Measurements from ENCODE around the gene CHMP6. TPM values are rescaled to one million over a fixed set of nuclear protein-coding genes. Genes with fewer than 3 reads are reported as not detected.

CHMP6 gene
- total and polyA plus RNA-seq, 5 donors, result 18.4 to 24.6 (median 20.4) TPM

DNA sequence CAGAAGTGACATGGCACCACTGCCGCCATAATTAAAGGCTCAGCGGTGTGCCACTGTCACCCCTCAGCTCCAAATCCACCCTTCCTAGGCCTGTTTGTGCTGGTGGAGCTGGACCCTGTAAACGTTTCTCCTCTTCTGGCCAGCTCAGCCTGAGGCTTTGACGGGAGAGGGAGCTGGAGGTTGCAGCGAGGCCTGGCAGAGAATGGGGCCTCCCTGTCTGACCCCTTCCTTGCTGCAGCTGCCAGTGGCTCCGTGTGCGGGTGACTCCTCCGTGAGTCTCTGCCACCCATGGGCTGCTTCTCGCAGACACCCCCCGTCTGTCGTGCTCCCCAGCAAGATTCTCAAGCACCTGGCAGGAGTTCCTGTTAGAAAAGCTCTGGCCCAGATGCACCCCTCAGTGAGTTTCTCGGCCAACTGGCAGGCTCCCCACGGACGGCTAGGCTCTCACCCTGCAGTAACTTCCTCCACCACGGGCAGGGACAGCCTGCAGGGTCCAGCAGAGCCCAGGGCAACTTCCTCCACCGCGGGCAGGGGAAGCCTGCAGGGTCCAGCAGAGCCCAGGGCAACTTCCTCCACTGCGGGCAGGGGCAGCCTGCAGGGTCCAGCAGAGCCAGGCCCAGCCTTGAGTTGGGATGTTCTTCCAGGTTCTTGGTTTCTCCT lies 4.7 kb upstream of the CHMP6 start:
- WGBS, result 58% methylated on average over 18 of the region's 18 CpGs
- Histone ChIP-seq H3K27me3 (ENCODE audit: control insufficient read depth, insufficient read depth) (no peaks in the 10 kb centered on the region), H3K4me1 (ENCODE audit: control insufficient read depth, insufficient read depth, low read length) (no peaks in the 10 kb centered on the region), H3K27ac (ENCODE audit: low read length) (no peak overlapping the region), H3K9me3 (ENCODE audit: control insufficient read depth, low read length) (no peaks in the 10 kb centered on the region), H3K4me3 (ENCODE audit: low read length) (no peak overlapping the region)
- DNase-seq (peak in 2 of 3 donors; percentile 72 to 82), ATAC-seq (peak in 1 of 2 donors; percentile 37)
- intact Hi-C loops (cut with DNase I), result loop anchor here in 1 of 4 donors (10.0 kb wide), 1 partner anchor 118 kb away; no protein-coding TSS in a partner anchor

DNA sequence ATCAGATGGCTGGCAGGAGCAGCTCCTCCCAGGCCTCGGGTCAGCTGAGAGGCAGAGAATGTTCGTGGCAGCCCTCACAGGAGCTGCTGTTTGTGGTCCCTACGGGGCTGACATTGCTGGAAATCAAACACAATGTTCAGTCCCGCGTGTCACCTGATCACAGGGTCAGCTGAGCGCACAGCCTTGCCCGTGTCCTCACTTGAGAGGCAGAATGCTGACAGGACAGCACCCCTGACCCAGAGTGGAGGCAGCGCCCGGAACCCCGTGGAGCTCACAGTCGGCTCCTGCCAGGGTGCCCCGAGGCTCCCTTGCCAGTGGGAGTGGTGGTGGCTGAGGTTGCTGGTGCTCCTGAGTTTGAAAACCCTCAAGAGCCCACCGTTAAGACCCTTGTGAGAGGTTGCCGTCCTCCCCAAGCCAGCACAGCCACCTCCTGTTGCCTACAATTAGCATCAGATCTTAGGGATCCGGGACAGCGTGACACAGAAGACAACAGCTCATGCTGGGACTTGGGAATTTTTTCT lies 3.6 kb upstream of the CHMP6 start:
- 71% methylated on average over 16 of the region's 16 CpGs for WGBS
- DNase-seq (peak in 2 of 3 donors; percentile 39 to 59), ATAC-seq (no peak)
- no peak overlapping the region for H3K4me3 ChIP-seq (ENCODE audit: low read length)
- H3K27ac ChIP-seq (ENCODE audit: low read length), result no peak overlapping the region
- peaks cover 3% of the 10 kb centered on the region for H3K4me1 ChIP-seq (ENCODE audit: control insufficient read depth, insufficient read depth, low read length)
- no peaks in the 10 kb centered on the region for H3K27me3 ChIP-seq (ENCODE audit: control insufficient read depth, insufficient read depth)
- intact Hi-C loops (cut with DNase I), result loop anchor here in 1 of 4 donors (10.0 kb wide), 1 partner anchor 117 kb away; no protein-coding TSS in a partner anchor
- no peaks in the 10 kb centered on the region for H3K9me3 ChIP-seq (ENCODE audit: control insufficient read depth, low read length)

DNA sequence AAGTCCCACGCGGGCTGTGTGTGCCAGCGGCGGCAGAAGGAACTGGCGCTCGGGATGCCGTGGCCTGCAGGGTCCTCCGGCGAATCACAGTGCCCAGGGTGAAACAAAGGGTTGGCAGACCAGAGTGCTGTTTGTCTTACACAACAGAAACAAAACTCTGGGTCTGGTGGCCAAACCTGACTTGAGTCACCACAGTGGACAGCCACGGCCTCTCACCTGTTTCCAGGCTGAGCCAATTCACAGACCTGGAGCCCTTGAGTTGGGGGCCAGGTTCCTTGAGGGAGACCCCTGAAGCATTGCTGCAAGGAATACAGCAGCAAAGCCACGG lies 2.1 kb upstream of the CHMP6 start:
- no peak overlapping the region for H3K4me3 ChIP-seq (ENCODE audit: low read length)
- no peaks in the 10 kb centered on the region for H3K27me3 ChIP-seq (ENCODE audit: control insufficient read depth, insufficient read depth)
- no peaks in the 10 kb centered on the region for H3K9me3 ChIP-seq (ENCODE audit: control insufficient read depth, low read length)
- no peak overlapping the region for H3K27ac ChIP-seq (ENCODE audit: low read length)
- intact Hi-C loops (cut with DNase I), result loop anchor here in 1 of 4 donors (10.0 kb wide), 1 partner anchor 115 kb away; no protein-coding TSS in a partner anchor
- DNase-seq (peak in 1 of 3 donors; percentile 4), ATAC-seq (no peak)
- H3K4me1 ChIP-seq (ENCODE audit: control insufficient read depth, insufficient read depth, low read length), result peaks cover 5% of the 10 kb centered on the region
- 68% methylated on average over 11 of the region's 11 CpGs for WGBS

DNA sequence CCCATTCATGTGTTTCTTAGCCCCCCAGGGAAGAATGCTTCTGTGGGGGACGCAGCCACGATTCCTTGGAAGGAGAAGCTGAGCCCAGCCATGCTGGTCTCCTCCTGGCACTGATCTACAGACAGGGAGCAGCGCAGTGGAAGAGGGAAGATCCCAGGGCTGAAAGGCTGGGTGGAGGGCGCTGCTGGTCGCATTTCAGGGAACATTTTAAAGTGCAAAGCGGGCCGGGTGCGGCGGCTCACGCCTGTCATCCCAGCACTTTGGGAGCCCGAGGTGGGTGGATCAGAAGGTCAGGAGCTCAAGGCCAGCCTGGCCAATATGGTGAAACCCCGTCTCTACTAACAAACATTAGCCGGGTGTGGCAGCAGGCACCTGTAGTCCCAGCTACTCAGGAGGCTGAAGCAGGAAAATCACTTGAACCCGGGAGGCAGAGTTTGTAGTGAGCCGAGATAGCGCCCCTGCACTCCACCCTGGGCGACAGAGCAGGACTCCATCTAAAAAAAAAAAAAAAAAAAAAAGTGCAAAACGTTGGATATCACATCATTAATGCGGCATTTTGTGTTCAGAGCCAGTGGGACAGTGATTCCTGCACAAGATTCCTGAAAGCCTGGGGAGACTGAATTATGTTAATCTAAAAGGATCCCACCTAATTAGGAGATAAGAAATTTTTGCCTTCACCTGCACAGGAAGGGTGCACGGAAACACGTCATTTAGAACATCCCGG lies 558 bp upstream of the CHMP6 start:
- DNase-seq (peak in 2 of 3 donors; percentile 24 to 44), ATAC-seq (no peak)
- Histone ChIP-seq H3K4me3 (ENCODE audit: low read length) (peak overlapping the region; percentile 97), H3K9me3 (ENCODE audit: control insufficient read depth, low read length) (no peaks in the 10 kb centered on the region), H3K27me3 (ENCODE audit: control insufficient read depth, insufficient read depth) (no peaks in the 10 kb centered on the region), H3K27ac (ENCODE audit: low read length) (no peak overlapping the region), H3K4me1 (ENCODE audit: control insufficient read depth, insufficient read depth, low read length) (peaks cover 5% of the 10 kb centered on the region)
- intact Hi-C loops (cut with DNase I), result no loop called here
- 43% methylated on average over 22 of the region's 22 CpGs for WGBS

DNA sequence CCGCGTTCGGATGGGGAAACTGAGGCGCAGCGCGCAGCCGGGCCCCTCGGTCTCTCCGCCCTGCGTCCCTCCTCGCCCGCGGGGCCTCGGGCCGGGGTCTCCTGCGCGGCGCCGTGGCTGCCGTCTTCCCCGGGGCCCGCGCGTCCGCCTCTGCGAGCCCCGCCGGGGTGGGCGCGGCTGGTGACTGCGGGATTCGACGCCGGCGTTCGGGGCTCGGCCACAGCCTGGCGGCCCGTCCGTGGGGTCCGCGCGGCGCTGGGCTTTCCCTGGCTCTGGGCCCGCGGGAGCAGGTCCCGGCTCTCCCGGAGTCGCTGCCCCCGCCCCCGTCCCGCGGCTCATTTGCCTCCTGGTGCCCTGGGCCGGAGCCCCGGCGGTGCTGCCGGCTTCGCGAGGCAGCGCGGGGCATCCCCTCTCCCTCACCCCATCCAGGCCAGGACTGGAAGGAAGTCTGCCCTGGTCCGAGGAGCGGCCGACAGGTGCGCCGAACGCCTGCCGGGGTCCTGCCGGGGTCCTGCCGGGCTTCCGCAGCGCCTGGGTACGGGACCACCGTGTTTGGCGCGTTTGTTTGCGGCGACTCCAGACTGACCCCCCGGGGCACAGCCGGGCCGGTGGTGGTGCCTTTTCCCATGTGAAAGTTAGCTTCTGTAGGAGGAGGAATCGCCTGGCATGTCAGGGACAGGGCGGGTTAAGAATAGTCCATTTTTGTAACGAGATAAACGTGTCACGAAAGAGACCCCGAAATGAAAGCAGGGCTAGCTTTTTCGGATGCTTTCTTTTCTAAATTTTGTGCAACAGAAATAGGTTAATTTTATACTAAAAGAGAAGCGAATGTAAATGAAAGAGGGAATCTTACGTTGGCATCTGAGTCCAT lies 671 bp downstream of the CHMP6 start:
- no peaks in the 10 kb centered on the region for H3K9me3 ChIP-seq (ENCODE audit: control insufficient read depth, low read length)
- no peak overlapping the region for H3K27ac ChIP-seq (ENCODE audit: low read length)
- no peak for ATAC-seq
- H3K27me3 ChIP-seq (ENCODE audit: control insufficient read depth, insufficient read depth), result no peaks in the 10 kb centered on the region
- H3K4me1 ChIP-seq (ENCODE audit: control insufficient read depth, insufficient read depth, low read length), result peaks cover 5% of the 10 kb centered on the region
- peak in 2 of 3 donors; percentile 48 to 68 for DNase-seq
- intact Hi-C loops (cut with DNase I), result no loop called here
- 3% methylated on average over 90 of the region's 90 CpGs for WGBS
- peak overlapping the region; percentile 97 for H3K4me3 ChIP-seq (ENCODE audit: low read length)

DNA sequence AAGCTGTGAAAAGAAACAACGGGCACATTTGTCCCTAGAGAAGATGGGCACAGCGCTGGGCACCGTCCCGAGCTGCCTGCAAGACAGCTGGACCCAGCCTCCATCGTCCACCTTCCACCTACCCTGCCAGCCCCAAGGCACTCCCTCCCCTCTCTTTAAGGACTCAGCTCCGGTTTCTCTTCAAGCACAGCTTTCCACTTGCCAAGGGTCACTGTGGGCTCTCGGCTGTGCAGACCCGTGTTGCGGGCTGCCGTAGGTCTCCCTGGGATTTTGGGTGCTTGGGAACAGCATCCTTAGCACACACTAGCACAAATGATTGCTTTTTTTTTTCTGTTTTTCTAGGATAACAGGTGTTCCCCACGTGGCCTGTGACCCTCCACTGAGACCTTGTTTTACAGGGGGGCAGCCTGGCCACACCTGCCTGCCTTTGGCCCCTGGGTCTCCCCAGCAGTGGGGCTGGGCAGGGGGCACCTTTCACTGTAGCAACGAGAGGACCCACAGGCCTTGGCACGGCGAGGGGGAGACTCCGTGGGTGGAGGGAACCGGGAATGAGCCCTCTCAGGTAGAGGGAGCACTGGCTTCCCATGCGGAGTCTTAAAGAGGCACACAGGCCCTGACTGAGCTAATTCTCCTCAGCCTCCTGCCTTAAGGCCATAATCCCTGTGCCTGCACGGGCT lies 1.4 kb downstream of the CHMP6 start:
- Histone ChIP-seq H3K4me3 (ENCODE audit: low read length) (peak overlapping the region; percentile 97), H3K27ac (ENCODE audit: low read length) (no peak overlapping the region)
- ATAC-seq, result no peak

DNA sequence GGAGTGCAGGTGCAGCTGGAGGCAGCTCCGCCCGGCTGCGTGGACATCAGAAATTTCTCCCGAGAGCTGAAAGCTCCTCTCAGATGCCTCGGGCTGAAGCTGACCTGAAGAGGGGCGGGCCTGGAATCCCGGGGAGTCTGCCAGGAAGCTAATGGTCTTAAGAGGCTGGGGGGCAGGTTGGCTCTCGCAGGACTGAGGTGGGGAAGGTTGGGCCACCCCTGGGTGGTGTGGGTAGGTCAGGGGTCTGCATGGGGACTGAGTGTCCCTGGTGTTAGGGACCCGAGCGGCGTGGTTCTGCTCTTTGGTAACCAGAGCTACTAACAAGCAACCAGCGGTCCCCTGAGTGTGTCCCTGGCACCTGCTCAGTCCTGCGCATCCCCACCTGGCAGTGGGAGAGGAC lies 3.5 kb downstream of the CHMP6 start:
- no peaks in the 10 kb centered on the region for H3K27me3 ChIP-seq (ENCODE audit: control insufficient read depth, insufficient read depth)
- no peaks in the 10 kb centered on the region for H3K9me3 ChIP-seq (ENCODE audit: control insufficient read depth, low read length)
- DNase-seq, result peak in 1 of 3 donors; percentile 57
- intact Hi-C loops (cut with DNase I), result no loop called here
- no peak overlapping the region for H3K27ac ChIP-seq (ENCODE audit: low read length)
- 93% methylated on average over 13 of the region's 13 CpGs for WGBS
- no peak for ATAC-seq
- no peak overlapping the region for H3K4me3 ChIP-seq (ENCODE audit: low read length)
- H3K4me1 ChIP-seq (ENCODE audit: control insufficient read depth, insufficient read depth, low read length), result peaks cover 5% of the 10 kb centered on the region

More for the DNA sequence above, 1.4 kb downstream of the CHMP6 start:
- intact Hi-C loops (cut with DNase I), result no loop called here
- Histone ChIP-seq H3K4me1 (ENCODE audit: control insufficient read depth, insufficient read depth, low read length) (peaks cover 5% of the 10 kb centered on the region), H3K9me3 (ENCODE audit: control insufficient read depth, low read length) (no peaks in the 10 kb centered on the region), H3K27me3 (ENCODE audit: control insufficient read depth, insufficient read depth) (no peaks in the 10 kb centered on the region)
- WGBS, result 63% methylated on average over 18 of the region's 18 CpGs
- DNase-seq, result no peak

DNA sequence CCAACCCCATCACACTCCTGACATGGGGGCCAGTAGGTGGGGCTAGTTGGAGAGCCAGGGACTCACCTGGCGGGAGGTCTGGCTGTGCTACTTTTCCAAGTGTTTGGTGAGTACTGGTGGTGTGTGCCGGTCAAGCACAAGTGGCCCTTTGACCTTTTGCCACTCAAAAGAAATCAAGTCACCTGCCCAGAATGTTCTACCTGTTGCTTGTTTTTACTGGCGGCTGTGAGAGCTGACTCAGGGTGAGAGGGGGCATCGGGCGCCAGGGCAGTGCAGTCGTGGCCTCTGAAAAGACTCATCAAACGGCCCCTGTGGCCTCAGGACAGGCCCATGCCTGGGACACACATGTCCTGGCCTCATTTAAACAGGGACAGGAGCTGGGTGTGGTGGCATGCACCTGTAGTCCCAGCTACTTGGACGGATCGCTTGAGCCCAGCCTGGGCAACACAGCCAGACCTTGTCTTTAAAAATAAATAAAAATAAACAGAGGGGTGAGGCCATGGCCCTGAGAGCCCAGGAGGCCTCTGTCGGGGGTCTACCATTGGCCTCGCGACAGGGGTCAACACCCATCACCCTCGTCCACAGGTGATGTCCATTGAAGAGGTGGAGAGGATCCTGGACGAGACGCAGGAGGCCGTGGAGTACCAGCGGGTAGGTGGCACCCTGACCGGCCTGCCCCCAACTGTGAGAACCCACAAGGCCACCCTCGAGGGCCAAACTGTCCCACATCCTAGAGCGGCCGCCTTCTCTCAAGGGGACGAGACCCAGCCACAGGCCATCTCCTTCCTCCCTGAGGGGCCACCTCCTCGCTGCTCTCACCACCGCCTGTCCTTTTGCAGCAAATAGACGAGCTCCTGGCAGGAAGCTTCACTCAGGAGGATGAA lies 5.0 kb downstream of the CHMP6 start:
- ATAC-seq (no peak), DNase-seq (peak in 1 of 3 donors; percentile 49)
- H3K9me3 ChIP-seq (ENCODE audit: control insufficient read depth, low read length), result no peaks in the 10 kb centered on the region
- WGBS, result 93% methylated on average over 25 of the region's 25 CpGs
- H3K27ac ChIP-seq (ENCODE audit: low read length), result no peak overlapping the region
- H3K4me1 ChIP-seq (ENCODE audit: control insufficient read depth, insufficient read depth, low read length), result peaks cover 5% of the 10 kb centered on the region
- H3K27me3 ChIP-seq (ENCODE audit: control insufficient read depth, insufficient read depth), result no peaks in the 10 kb centered on the region
- no peak overlapping the region for H3K4me3 ChIP-seq (ENCODE audit: low read length)
- intact Hi-C loops (cut with DNase I), result no loop called here

DNA sequence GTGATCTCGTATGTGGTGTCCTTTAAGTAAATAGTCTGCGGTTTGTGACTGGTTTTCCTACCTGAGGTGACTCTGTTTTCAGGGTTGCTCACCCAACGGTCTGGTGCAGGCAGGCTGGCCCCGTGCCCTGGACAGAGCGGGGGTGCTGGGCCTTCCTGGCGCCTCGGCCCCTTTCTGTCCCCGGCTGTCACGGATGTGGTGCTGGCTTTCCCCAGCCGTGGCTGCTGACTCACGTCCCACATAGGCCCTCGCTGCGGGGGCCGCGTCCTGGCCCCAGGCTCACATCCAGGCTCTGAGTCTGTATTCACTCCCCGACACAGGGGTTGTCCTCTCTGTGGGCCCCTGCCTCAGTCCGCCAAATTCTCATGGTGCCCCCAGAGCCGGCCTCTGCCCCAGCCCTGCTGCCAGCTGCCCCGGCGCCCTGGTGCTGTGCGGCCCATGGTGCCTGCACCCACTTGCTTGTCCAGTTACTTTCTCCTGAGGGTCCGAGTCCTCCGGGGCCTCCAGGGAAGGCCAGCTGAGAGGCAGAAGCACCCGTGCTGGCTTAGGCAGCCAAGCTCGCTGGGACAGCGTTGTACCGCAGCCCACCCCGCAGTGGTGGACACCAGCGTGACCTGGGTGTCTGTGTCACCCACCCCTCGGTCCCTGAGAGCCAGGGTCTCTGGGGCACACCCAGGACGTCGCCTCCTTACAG lies 5.9 kb downstream of the CHMP6 start:
- Histone ChIP-seq H3K27me3 (ENCODE audit: control insufficient read depth, insufficient read depth) (no peaks in the 10 kb centered on the region), H3K4me1 (ENCODE audit: control insufficient read depth, insufficient read depth, low read length) (peaks cover 5% of the 10 kb centered on the region), H3K9me3 (ENCODE audit: control insufficient read depth, low read length) (no peaks in the 10 kb centered on the region), H3K27ac (ENCODE audit: low read length) (no peak overlapping the region), H3K4me3 (ENCODE audit: low read length) (no peak overlapping the region)
- WGBS, result 88% methylated on average over 32 of the region's 32 CpGs
- intact Hi-C loops (cut with DNase I), result no loop called here
- DNase-seq (peak in 1 of 3 donors; percentile 39), ATAC-seq (no peak)

Data from right cardiac atrium (tissue), 5 donors.